Stimulated activated CD4-positive, alpha-beta T cell treated with anti-CD3 and anti-CD28 coated beads, Interleukin-4, amount 100 ng/mL, for 24 hours (primary cell): ENCODE measurements around the gene FAM219A.
"Not testable (repeated sequence)": the region's sequence is repeated elsewhere in the genome, so short reads cannot be mapped to it uniquely, and the experiment has no call there.

ENCODE experiments used
- DNase-seq: peaks from one replicate; pipeline ENCODE4 v3.0.0-alpha.2; 2020

The FAM219A gene

DNA sequence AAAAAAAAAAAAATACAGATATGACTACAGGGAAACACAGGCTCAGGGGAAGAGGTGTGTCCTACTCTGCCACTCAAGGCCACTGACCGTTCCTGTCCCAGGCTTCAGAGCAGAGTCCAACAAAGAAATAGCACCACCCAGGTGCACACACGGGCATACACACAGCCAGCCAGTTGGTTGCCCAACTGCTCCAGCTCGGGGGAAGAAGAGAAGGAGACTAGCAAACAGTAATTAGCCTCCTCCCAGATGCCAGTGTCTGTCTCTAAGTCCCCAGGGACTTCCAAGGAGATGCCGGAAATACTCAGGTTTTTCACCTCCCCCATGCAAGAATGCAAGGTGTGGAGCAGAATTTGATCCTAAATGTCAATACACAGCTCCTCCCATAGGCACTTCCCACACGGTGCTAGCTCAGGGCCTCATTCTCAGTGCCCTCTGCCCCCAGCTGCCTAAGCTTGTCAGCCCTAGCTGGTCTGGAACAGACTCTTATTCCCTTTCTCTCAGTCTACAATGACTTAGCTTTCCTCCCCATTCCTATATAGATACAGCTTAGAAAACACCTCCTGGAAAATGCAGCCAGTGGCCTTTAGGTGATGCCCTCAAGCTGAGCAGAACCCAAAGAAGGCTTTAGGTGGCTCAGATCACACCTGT is 83.3 kb downstream of the FAM219A start:
- no peak for DNase-seq

GRCh38 chr9:34374339-34374738 is 84.0 kb downstream of the FAM219A start:
- no peak for DNase-seq

DNA sequence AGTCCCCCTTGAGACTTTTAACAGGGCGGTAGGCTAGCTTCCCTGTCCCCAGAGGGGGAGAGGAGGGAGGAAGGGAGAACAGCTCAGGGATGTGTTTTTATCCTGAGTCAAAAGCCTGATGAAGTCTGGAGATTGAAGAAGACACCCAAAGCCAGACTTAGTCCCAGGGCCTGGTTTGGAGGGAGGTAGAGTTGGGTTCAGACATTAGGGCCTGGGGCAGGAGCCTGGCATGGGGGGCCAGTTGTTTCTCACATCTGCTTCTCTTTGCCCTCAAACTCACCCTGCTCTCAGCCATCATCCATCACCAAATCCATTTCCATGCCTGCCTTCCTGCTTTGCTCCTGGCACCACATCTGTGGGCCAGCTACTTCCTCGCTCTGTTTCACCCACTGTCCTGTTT is 84.6 kb downstream of the FAM219A start:
- DNase-seq = no peak

- no peak for DNase-seq
These were observed 85.8 kb downstream of the FAM219A start for GRCh38 chr9:34372467-34373011.

DNA sequence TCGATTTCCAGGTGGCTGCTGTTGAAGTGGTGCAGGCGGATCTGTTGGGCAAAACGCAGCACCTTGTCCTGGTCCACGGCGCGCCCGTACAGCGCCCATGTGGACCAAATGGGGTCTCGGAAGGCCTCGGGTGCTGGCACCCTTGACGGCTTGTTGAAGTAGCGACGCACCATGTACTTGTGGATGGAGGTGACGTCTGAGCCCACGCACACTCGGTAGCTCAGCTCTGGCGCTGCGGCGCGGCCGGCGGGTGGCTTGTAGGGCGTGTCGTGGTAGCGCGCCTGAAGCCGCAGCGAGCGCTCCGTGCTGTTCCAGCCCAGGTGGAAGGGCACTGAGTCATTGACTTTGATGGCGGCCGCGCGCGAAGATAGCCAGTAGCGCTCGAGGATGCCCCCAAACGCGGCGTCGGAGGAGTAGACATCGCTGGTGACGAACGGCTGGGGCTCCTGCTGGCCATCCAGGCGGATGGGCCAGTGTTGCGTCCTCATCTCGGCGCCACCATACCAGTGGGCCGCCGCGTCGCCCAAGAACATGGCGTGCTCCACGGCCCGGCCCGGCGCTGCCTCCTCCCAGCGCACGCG is 86.4 kb downstream of the FAM219A start:
- DNase-seq = no peak

DNA sequence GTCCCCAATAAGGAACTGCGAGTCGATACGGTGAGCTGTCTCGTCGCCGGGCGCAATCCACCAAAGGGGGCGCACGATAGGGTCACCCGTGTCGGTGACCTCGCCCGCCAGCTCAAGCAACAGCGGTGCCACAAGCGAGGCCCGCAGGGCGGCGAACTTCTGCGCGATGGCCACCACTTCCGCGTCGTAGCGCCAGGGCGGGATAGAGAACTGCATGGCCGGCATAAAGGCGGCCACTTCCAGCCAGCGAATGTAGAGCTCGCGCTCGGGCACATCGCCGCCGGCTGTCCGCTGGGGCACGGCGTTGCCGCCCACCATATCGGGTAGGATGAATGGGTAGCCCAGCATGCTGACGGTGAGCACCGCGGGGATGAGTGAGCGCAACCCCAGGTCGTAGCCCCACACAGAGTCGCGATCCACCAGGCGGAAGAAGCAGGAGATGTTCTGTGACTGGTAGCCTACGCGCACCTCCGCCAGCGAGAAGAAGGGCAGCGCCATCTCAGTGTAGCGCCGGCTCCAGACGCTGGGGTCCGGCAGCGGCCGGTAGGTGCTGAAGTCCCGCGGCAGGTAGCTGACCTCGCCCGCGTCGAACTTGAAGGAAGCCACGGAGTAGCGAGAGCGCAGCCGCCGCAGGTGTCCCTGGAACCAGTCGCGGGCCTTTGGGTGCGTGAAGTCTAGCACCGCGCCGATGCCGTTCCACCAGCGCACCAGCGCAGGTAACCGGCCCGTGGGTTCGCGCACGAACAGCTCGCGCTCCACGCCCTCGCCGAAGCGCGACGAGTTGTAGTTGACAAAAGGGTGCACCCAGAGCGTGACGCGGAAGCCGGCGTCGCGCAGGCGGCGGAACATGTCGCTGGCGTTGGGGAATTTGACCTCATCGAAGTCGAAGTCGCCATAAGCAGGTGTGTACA is 87.1 kb downstream of the FAM219A start:
- DNase-seq = no peak

DNA sequence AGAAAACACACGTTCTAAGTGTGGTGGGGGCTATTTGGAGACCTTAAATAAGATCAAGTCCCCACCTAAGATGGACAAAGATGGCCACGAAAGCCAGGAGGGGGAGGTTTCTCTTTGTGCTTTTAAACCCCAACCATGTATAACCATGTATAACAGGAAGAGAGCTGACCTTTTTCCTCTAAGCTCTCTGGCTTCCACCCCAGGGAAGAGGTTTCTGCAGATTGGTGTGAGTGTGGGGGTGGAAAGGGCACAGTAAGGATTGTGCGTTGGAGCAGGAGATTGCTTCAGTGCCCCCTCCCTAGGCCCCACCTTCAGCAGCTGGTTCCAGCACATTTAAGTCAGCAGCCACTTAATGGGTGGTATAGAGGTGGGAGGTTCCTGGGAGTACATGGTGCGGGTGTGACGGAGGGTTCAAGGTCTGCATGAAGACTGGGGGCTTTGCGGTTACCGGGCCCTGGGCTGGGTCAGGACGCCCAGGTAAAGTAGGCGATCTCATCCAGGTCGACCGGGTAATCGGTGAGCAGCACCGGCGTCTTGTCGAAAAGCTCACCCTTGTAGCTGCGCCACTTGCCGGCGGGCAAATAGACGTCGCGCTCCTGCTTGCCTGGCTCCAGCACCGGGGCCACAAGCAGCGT is 87.9 kb downstream of the FAM219A start:
- DNase-seq = no peak

- DNase-seq = no peak
These were observed 88.7 kb downstream of the FAM219A start for GRCh38 chr9:34369636-34370035.

DNA sequence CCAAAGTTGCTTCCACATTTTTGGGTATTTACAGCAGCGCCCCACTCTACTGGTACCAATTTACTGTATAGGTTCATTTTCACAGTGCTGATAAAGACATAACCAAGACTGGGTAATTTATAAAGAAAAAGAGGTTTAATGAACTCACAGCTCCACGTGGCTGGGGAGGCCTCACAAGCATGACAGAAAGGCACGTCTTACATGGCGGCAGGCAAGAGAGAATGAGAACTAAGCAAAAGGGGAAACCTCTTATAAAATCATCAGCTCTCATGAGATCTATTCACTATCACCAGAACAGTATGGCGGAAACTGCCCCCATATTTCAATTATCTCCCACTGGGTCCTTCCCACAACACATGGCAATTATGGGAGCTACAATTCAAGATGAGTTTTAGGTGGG is 89.6 kb downstream of the FAM219A start:
- DNase-seq = not testable (repeated sequence)

GRCh38 chr9:34367751-34368410 is 90.5 kb downstream of the FAM219A start:
- DNase-seq = not testable (repeated sequence)

- DNase-seq = no peak
These were observed 92.0 kb downstream of the FAM219A start for GRCh38 chr9:34366365-34366764.

DNA sequence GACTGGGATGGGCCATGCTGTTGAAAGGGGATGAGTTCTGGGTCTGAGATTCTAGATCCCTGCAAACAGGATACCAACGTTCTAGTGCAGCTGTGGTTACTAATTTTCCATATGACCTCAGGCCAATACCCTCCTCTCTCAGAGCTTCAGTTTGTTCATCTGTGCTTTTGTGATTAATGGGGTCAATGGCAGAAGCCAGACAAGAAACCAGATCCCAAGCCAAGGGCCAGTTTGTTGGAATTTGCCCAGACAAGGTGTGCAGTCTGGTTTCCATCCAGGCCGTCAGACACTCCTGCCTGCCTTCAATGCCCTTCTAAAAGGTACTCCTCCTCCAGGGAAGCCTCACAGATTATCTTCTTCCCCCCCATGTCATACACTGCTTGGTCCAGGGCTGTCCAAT is 93.1 kb downstream of the FAM219A start:
- no peak for DNase-seq

- no peak for DNase-seq
These were observed 94.6 kb downstream of the FAM219A start for GRCh38 chr9:34363619-34364351.

- no peak for DNase-seq
These were observed 95.7 kb downstream of the FAM219A start for GRCh38 chr9:34362614-34363214.

- not testable (repeated sequence) for DNase-seq
These were observed 105.4 kb downstream of the FAM219A start for GRCh38 chr9:34352957-34353356.

GRCh38 chr9:34352122-34352652 is 106.2 kb downstream of the FAM219A start:
- not testable (repeated sequence) for DNase-seq

DNA sequence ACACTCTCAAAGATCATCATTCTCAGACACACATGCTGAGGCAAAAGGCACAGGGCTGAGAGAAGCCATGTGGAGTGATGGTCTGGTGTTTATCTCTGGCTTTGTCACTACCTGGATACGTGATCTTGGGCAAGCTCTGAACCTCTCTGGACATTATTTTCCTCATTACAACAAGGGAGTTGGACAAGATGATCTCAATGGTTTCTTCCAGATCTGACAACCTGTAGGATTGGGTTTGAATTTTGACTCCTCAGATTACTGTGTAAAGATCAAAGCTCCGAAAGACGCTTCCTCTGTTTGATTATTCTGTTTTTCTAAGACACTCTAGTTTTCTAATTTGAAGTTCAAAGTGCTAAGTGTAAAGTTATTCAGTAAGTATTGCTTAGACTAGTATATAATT is 109.0 kb downstream of the FAM219A start:
- no peak for DNase-seq
